ENCODE measurements around the gene TBPL1. TPM values are rescaled to one million over a fixed set of nuclear protein-coding genes. Genes with fewer than 3 reads are reported as not detected.

Gene TBPL1
- total RNA-seq, 8 experiments from 2014 or later = 24.7 to 98.6 (median 56.9) TPM

GRCh38 chr6:133985970-133986369 lies 32.9 kb downstream of the TBPL1 start:
- ATAC-seq (replicated peaks in 6 of 8) = no peak
- no peak overlapping the region for H3K4me3 ChIP-seq
- no peak overlapping the region for H3K27ac ChIP-seq
- H3K4me1 ChIP-seq (replicated peaks in 1 of 2) = no peaks in the 10 kb centered on the region
- 86 to 100% (median 100%) methylated on average over 1 of the region's 1 CpG; no CpG with 5 or more reads in 2 of the 10 experiments for WGBS, 10 experiments
- in situ Hi-C loops (cut with MboI; ENCODE audit: low pct_unique_long_range_greater_than_20kb in 2 of 9, low sequenced_read_pairs in 9 of 9, unreplicated experiment in 9 of 9) = no loop called here

DNA sequence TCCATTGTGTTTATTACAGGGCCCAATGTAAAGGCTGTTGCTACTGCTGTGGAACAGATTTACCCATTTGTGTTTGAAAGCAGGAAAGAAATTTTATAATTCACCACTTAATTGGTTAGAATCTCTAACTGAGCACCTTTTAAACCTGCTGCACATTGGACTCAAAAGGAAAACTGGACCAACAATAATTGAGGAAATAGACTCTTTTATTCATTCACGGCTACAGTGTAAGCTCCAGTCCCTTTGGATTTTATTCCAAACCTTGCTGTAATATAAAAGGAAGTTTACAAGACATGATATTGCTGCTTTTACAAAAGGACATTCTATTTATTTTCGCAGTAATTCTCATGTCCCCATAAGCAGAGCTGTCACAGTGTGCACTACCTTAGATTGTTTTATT lies 33.9 kb downstream of the TBPL1 start:
- H3K27ac ChIP-seq = no peak overlapping the region
- in situ Hi-C loops (cut with MboI; ENCODE audit: low pct_unique_long_range_greater_than_20kb in 2 of 9, low sequenced_read_pairs in 9 of 9, unreplicated experiment in 9 of 9) = no loop called here
- H3K4me3 ChIP-seq = no peak overlapping the region
- ATAC-seq (replicated peaks in 6 of 8) = no peak
- no peaks in the 10 kb centered on the region for H3K4me1 ChIP-seq (replicated peaks in 1 of 2)
- WGBS, 10 experiments = 80 to 100% (median 100%) methylated on average over 1 to 2 of the region's 2 CpGs

DNA sequence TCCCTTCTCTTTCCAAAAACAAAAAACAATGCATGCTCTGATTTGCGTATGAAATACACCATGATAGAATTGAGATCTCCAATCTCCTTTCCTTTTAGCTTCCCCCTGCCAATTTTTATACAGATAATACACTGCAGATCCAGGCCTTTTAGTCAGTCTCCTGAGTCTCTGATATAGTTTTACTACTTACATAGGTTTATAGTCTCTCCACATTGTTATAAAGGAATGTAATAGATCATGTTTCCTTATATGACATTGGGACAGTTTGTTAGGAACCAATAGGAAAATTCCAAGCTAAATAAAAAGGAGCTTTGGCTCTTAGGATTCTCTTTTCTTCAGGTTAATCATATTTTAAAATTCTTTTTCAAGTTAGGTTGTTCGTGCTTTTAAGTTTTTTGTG lies 36.5 kb downstream of the TBPL1 start:
- no peak overlapping the region for H3K4me3 ChIP-seq
- ATAC-seq (replicated peaks in 6 of 8) = no peak
- in situ Hi-C loops (cut with MboI; ENCODE audit: low pct_unique_long_range_greater_than_20kb in 2 of 9, low sequenced_read_pairs in 9 of 9, unreplicated experiment in 9 of 9) = no loop called here
- H3K27ac ChIP-seq = no peak overlapping the region
- no peaks in the 10 kb centered on the region for H3K4me1 ChIP-seq (replicated peaks in 1 of 2)
- 86 to 100% (median 98%) methylated on average over 1 to 2 of the region's 2 CpGs for WGBS, 10 experiments

GRCh38 chr6:133990321-133990720 lies 37.3 kb downstream of the TBPL1 start:
- in situ Hi-C loops (cut with MboI; ENCODE audit: low pct_unique_long_range_greater_than_20kb in 2 of 9, low sequenced_read_pairs in 9 of 9, unreplicated experiment in 9 of 9) = no loop called here
- 60 to 100% (median 100%) methylated on average over 1 of the region's 1 CpG; no CpG with 5 or more reads in 5 of the 10 experiments for WGBS, 10 experiments
- Histone ChIP-seq H3K4me1 (replicated peaks in 1 of 2) (no peaks in the 10 kb centered on the region), H3K4me3 (no peak overlapping the region), H3K27ac (no peak overlapping the region)
- ATAC-seq (replicated peaks in 6 of 8) = no peak

GRCh38 chr6:133991096-133991593 lies 38.1 kb downstream of the TBPL1 start:
- WGBS, 10 experiments = 56 to 100% (median 83%) methylated on average over 1 to 2 of the region's 2 CpGs; no CpG with 5 or more reads in 1 of the 10 experiments
- H3K4me1 ChIP-seq (replicated peaks in 1 of 2) = no peaks in the 10 kb centered on the region
- H3K27ac ChIP-seq = no peak overlapping the region
- in situ Hi-C loops (cut with MboI; ENCODE audit: low pct_unique_long_range_greater_than_20kb in 2 of 9, low sequenced_read_pairs in 9 of 9, unreplicated experiment in 9 of 9) = no loop called here
- no peak overlapping the region for H3K4me3 ChIP-seq
- peak in 3 of 8 experiments; percentile 21 to 28 (median 24) for ATAC-seq (replicated peaks in 6 of 8)

DNA sequence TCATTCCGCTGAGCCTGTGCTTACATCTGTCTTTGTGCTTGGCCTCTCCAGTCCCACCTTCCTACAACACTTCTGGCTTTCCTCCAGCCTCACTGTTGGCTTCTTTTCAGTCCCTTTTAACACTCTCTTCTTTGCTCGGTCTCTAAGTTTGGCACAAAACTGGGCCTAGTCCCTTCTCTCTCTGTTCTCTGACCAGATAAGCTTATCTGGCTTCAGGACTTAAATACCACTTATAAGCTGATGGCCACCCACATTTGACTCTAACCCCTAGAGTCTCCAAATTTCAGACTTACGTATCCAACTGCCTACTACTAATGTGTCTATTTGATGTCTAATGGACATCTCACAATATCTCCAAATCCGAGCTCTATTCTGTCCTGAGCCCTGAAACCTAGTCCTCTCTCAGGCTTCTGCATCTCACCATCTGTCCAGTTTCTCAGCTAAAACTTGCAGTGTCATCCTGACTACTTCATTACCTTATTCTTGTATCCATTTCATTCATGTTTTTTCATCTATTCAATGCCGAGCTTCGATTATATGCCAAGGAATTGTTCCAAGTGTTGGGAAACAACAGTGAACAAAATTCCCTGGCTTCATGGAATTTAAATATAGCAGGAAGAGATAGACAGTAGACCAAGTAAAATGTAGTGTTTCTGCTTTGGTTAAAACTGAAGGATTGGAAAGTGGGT lies 40.1 kb downstream of the TBPL1 start:
- H3K4me1 ChIP-seq (replicated peaks in 1 of 2) = no peaks in the 10 kb centered on the region
- no peak overlapping the region for H3K4me3 ChIP-seq
- peak in 2 of 8 experiments; percentile 53 to 58 for ATAC-seq (replicated peaks in 6 of 8)
- no peak overlapping the region for H3K27ac ChIP-seq
- WGBS, 10 experiments = 68 to 100% (median 92%) methylated on average over 1 to 6 of the region's 6 CpGs
- in situ Hi-C loops (cut with MboI; ENCODE audit: low pct_unique_long_range_greater_than_20kb in 2 of 9, low sequenced_read_pairs in 9 of 9, unreplicated experiment in 9 of 9) = no loop called here

GRCh38 chr6:133995296-133995695 lies 42.3 kb downstream of the TBPL1 start:
- Histone ChIP-seq H3K27ac (no peak overlapping the region), H3K4me1 (replicated peaks in 1 of 2) (no peaks in the 10 kb centered on the region), H3K4me3 (no peak overlapping the region)
- WGBS, 10 experiments = 0 to 100% (median 87%) methylated on average over 1 to 3 of the region's 3 CpGs; no CpG with 5 or more reads in 1 of the 10 experiments
- peak in 2 of 8 experiments; percentile 27 to 49 for ATAC-seq (replicated peaks in 6 of 8)
- in situ Hi-C loops (cut with MboI; ENCODE audit: low pct_unique_long_range_greater_than_20kb in 2 of 9, low sequenced_read_pairs in 9 of 9, unreplicated experiment in 9 of 9) = no loop called here

DNA sequence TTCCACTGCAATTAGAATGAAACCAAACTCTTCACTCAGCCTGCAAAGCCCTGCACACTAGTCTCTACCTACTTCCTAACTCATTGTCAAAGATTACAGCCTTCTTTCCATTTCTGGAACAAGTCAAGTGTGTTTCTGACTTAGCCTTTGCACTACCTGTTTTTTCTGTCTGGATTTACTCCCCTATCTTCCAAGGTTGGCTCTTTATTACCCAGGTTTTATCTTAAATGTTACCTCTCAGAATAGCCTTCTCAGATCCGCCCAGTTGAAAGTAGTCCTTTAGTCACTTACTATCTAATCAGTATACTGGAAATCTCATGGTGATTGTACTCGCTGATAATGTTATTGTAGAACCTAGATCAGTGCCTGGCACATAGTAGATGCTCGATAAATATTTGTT lies 42.7 kb downstream of the TBPL1 start:
- Histone ChIP-seq H3K4me3 (no peak overlapping the region), H3K27ac (no peak overlapping the region), H3K4me1 (replicated peaks in 1 of 2) (no peaks in the 10 kb centered on the region)
- WGBS, 10 experiments = 50 to 100% (median 90%) methylated on average over 1 to 3 of the region's 3 CpGs
- ATAC-seq (replicated peaks in 6 of 8) = no peak
- in situ Hi-C loops (cut with MboI; ENCODE audit: low pct_unique_long_range_greater_than_20kb in 2 of 9, low sequenced_read_pairs in 9 of 9, unreplicated experiment in 9 of 9) = no loop called here

GRCh38 chr6:133997267-133997666 lies 44.2 kb downstream of the TBPL1 start:
- no peak for ATAC-seq (replicated peaks in 6 of 8)
- H3K27ac ChIP-seq = no peak overlapping the region
- H3K4me1 ChIP-seq (replicated peaks in 1 of 2) = no peaks in the 10 kb centered on the region
- 60 to 100% (median 93%) methylated on average over 2 to 6 of the region's 6 CpGs for WGBS, 10 experiments
- no peak overlapping the region for H3K4me3 ChIP-seq
- in situ Hi-C loops (cut with MboI; ENCODE audit: low pct_unique_long_range_greater_than_20kb in 2 of 9, low sequenced_read_pairs in 9 of 9, unreplicated experiment in 9 of 9) = no loop called here

DNA sequence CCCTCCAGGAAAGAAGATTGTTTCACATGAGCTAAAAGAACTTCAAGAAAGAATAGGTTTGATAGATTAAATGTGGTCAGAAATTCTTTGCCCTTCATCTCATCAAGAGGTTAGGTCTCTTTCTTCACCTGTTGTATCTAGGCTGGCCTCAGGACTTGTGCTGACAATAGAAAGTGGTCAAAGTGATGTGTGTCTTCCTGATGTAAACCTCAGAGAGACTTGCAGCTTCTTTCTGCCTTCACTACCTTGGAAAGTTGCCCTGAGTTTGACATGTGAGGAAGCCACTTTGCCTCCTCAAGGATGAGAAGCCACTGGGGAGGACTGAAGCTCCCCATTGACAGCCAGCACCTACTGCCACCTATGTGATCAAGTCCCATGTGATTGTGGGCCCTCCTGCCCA lies 46.3 kb downstream of the TBPL1 start:
- ATAC-seq (replicated peaks in 6 of 8) = no peak
- in situ Hi-C loops (cut with MboI; ENCODE audit: low pct_unique_long_range_greater_than_20kb in 2 of 9, low sequenced_read_pairs in 9 of 9, unreplicated experiment in 9 of 9) = no loop called here

GRCh38 chr6:134000443-134000842 lies 47.4 kb downstream of the TBPL1 start:
- 18 to 100% (median 67%) methylated on average over 1 to 3 of the region's 3 CpGs for WGBS, 10 experiments
- H3K4me3 ChIP-seq = no peak overlapping the region
- ATAC-seq (replicated peaks in 6 of 8) = no peak
- H3K27ac ChIP-seq = no peak overlapping the region
- H3K4me1 ChIP-seq (replicated peaks in 1 of 2) = peaks cover 0 to 11% of the 10 kb centered on the region in 2 donors
- in situ Hi-C loops (cut with MboI; ENCODE audit: low pct_unique_long_range_greater_than_20kb in 2 of 9, low sequenced_read_pairs in 9 of 9, unreplicated experiment in 9 of 9) = no loop called here

More for the DNA sequence above, 46.3 kb downstream of the TBPL1 start:
- Histone ChIP-seq H3K4me1 (replicated peaks in 1 of 2) (peaks cover 0 to 11% of the 10 kb centered on the region in 2 donors), H3K27ac (no peak overlapping the region), H3K4me3 (no peak overlapping the region)

DNA sequence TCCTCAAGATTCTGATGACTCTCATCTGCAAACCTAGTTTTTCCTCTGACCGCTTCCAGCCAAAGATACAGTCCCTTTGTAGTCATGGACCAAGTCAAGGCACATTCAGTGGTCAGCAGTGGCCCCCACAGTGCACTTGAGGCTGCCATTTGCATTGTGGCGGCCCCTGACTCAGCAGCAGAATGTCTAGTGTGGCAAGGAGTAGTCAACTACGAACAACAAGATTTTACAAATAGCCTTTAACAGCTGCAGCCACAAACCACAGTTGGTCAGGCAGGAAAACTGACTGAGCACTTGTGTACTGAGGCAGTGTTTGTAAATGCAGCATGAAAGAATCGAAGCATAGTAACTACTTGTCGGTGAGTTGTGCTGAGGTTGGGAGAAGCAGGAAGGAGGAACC lies 49.8 kb downstream of the TBPL1 start:
- ATAC-seq (replicated peaks in 6 of 8) = peak in 3 of 8 experiments; percentile 31 to 55 (median 54)
- in situ Hi-C loops (cut with MboI; ENCODE audit: low pct_unique_long_range_greater_than_20kb in 2 of 9, low sequenced_read_pairs in 9 of 9, unreplicated experiment in 9 of 9) = no loop called here
- H3K27ac ChIP-seq = no peak overlapping the region
- no peak overlapping the region for H3K4me3 ChIP-seq
- WGBS, 10 experiments = 30 to 100% (median 85%) methylated on average over 1 to 5 of the region's 5 CpGs; no CpG with 5 or more reads in 1 of the 10 experiments
- H3K4me1 ChIP-seq (replicated peaks in 1 of 2) = peaks cover 0 to 11% of the 10 kb centered on the region in 2 donors

DNA sequence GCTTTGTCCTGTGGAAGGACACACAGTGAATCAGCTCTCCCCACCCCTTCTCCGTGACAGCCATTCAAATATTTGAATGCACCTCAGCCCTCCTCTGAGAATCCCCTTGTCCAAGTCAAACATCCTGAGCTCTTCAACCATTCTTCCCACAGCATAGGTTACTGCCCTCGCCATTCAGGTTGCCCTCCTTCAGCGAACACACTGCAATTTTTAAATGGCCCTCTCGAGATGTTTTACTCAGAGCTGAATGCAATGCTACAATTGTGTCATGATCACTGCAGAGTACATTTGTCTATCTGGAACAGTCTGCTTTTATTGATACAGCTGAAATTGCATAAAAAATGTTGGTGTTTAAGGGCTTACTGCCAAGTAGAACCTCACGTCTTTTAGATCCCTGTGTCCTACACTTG lies 50.5 kb downstream of the TBPL1 start:
- 7 to 73% (median 59%) methylated on average over 1 to 5 of the region's 5 CpGs; no CpG with 5 or more reads in 1 of the 10 experiments for WGBS, 10 experiments
- Histone ChIP-seq H3K27ac (no peak overlapping the region), H3K4me1 (replicated peaks in 1 of 2) (peaks cover 0 to 11% of the 10 kb centered on the region in 2 donors), H3K4me3 (no peak overlapping the region)
- ATAC-seq (replicated peaks in 6 of 8) = peak in 4 of 8 experiments; percentile 24 to 94 (median 76)
- in situ Hi-C loops (cut with MboI; ENCODE audit: low pct_unique_long_range_greater_than_20kb in 2 of 9, low sequenced_read_pairs in 9 of 9, unreplicated experiment in 9 of 9) = no loop called here

GRCh38 chr6:134004714-134005113 lies 51.7 kb downstream of the TBPL1 start:
- ATAC-seq (replicated peaks in 6 of 8) = no peak
- Histone ChIP-seq H3K4me3 (no peak overlapping the region), H3K4me1 (replicated peaks in 1 of 2) (peaks cover 0 to 11% of the 10 kb centered on the region in 2 donors), H3K27ac (no peak overlapping the region)
- 20 to 92% (median 74%) methylated on average over 2 to 4 of the region's 4 CpGs for WGBS, 10 experiments
- in situ Hi-C loops (cut with MboI; ENCODE audit: low pct_unique_long_range_greater_than_20kb in 2 of 9, low sequenced_read_pairs in 9 of 9, unreplicated experiment in 9 of 9) = no loop called here

All from motor neuron (in vitro differentiated cells).